Urinary bladder (tissue), 4 donors: ENCODE data around the gene KCNN4. TPM values are rescaled to one million over a fixed set of nuclear protein-coding genes. Genes with fewer than 3 reads are reported as not detected.
"Not testable (repeated sequence)": the region's sequence is repeated elsewhere in the genome, so short reads cannot be mapped to it uniquely, and the experiment has no call there.

Experiments
- DNase-seq: peaks from one replicate; pipeline ENCODE4 v3.0.0-alpha.2; 2015; ENCODE audit errors: extremely low spot score
- H3K27ac ChIP-seq: one replicate; pipeline ENCODE4 v1.5.1; 2013; ENCODE audit warnings: low read depth, mild to moderate bottlenecking, moderate library complexity
- H3K36me3 ChIP-seq: one replicate; pipeline ENCODE4 v1.6.1; 2013; ENCODE audit warnings: mild to moderate bottlenecking, moderate library complexity; ENCODE audit not compliant: insufficient read depth
- H3K4me1 ChIP-seq: one replicate; pipeline ENCODE4 v1.6.1; 2013; ENCODE audit warnings: mild to moderate bottlenecking, moderate library complexity; ENCODE audit not compliant: insufficient read depth
- H3K4me3 ChIP-seq: one replicate; pipeline ENCODE4 v1.5.1; 2013; ENCODE audit warnings: low read depth, low read length
- WGBS: extraction: QIAGEN DNeasy Blood & Tissue Kit; methylation state at CpG from one replicate; pipeline ENCODE4 v1.1.7; 2013; 5-methylcytosine and 5-hydroxymethylcytosine counted together
- polyA plus RNA-seq: library from polyadenylated mRNA; stranded (reverse); fragments of 200-250 nt; gene quantifications from one replicate; pipeline ENCODE4 v1.2.3, GENCODE V29; 2013
- total RNA-seq: library from RNA; depleted of rRNA; stranded (reverse); fragments of >200 nt; gene quantifications from one replicate; pipeline ENCODE4 v1.2.3, GENCODE V29; 2014
- donor health status: healthy with polysubstance abuse.
- donor health status: healthy.

Gene KCNN4
- total and polyA plus RNA-seq, 2 donors: 4.3 to 14.3 TPM

DNA sequence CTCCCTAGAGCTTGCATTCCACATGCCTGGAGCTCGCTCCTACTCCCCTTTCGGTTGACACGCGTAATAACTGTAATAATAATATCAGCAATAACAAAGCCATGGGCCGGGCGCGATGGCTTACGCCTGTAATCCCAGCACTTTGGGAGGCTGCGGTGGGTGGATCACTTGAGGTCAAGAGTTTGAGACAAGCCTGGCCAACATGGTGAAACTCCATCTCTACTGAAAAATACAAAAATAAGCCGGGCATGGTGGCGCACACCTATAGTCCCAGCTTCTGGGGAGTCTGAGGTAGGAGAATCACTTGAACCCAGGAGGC, 5.9 kb downstream of the KCNN4 start:
- H3K4me3 ChIP-seq, DNase-seq, H3K27ac ChIP-seq, H3K4me1 ChIP-seq, H3K36me3 ChIP-seq: not testable (repeated sequence)
- 47% methylated on average over 11 of the region's 11 CpGs for WGBS

DNA sequence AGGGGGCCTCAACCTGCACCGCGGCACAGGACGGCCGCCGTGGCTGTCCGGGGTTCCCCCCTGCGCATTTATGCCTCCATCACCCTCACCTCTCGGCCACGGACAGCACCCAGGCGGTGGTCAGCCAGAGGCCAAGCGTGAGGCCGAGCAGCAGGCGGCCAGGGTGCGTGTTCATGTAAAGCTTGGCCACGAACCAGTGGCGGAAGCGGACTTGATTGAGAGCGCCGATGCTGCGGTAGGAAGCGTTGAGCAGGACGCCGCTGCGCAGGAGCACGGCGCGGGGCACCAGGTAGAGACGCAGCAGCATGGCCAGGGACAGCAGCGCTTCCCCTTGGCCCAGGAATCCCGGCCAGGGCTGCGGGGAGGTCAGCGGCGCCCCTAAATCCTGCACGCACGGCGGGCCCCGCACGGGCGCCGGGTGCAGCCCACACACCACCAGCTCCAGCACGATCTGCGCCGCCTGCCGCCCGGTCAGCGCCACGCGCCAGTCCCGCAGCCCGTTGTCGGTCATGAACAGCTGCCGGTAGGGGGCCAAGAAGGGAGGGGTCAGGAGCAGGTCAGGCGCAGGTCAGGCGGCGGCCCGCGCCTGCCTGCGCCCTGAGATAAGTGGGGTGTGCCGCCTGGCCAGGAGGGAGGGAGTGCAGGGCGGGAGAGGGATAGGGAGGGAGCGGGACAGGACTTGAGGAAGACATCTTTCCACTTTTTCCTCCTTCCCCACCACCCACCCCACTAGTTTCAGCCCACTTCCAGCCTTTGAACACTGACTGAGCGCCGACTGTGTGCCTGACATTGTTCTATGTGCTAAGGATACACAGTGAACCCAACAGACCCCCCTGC, 6.5 kb downstream of the KCNN4 start:
- Histone ChIP-seq H3K4me1 (no peaks in the 10 kb centered on the region), H3K36me3 (no peaks in the 10 kb centered on the region), H3K27ac (no peak overlapping the region), H3K4me3 (no peak overlapping the region)
- 16% methylated on average over 63 of the region's 63 CpGs for WGBS
- DNase-seq: no peak

DNA sequence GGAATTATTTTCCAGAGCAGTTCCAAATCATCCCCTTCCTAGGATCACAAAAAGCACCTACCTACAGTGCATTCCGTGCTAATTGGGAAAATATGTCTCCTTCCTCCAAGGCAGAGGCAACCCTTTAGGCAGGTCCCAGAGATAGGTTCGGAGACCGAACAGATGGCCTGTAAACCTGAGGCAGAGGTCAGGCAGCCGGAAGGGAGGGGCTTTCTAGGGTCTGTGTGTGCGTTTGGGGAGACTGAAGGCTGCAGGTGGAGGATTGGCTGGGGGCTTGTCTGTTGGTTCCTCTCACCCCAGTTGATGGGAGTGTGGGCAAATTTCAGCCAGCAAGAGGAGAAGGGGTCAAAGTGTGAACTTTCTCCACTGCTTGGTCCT, 7.1 kb downstream of the KCNN4 start:
- no peaks in the 10 kb centered on the region for H3K4me1 ChIP-seq
- H3K36me3 ChIP-seq: no peaks in the 10 kb centered on the region
- WGBS: 43% methylated on average over 5 of the region's 5 CpGs
- no peak overlapping the region for H3K27ac ChIP-seq
- H3K4me3 ChIP-seq: no peak overlapping the region
- DNase-seq: no peak

DNA sequence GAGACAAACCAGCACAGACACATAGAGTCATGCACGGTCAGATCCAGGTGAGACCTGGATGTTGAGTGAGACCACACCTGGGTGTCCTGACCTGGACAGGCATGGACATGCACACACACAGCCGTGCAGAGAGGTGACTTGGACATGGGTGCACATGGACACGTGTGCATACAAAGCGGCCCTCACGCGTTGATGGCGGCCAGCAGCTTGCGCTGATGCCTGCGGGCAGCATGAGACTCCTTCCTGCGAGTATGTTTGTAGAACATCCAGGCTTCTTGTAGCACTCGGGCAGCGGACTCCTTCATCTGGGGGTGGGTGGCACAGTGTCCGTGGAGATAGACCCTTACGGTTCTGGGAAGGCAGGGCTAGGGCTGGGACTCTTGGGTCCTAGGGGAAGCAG, 11.5 kb downstream of the KCNN4 start:
- no peak overlapping the region for H3K4me3 ChIP-seq
- 91% methylated on average over 14 of the region's 14 CpGs for WGBS

DNA sequence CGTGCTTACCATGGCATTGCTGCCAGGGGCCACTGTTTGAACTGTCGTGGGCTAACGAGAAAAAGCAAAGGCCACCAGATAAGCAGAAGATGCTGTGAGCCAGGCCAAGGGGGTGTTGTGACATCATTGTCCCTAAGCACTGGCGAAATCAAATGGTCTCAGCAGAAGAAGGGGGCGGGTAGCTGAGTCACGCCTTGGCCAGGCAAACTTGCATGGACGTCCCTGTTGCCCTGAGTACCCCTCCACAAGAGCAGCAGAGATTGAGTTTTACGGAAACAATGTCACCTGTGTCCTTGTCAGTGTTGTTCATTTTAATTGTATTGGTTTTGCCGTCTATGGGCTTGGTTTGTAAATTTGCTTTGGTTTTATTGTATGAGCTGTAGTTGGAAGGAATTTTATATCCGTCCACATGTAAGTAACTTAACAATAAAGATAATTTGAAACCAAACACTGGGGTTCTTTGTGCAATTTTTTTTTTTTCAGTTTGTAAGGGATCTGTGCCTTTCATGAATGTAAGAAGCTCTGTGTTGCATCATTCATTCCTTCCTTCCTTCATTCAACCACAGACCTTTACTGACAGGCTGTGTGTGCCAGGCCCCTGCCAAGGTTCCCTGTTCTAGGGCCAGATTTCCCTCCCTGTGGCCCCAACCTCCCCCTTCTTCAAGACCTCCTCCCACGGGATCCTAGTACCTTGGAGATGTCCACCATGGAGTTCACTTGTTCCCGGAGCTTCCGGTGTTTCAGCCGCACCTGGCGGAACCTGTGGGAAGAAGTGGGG, 12.3 kb downstream of the KCNN4 start:
- no peaks in the 10 kb centered on the region for H3K36me3 ChIP-seq
- H3K4me3 ChIP-seq: no peak overlapping the region
- no peak for DNase-seq
- WGBS: 73% methylated on average over 15 of the region's 15 CpGs
- no peak overlapping the region for H3K27ac ChIP-seq
- no peaks in the 10 kb centered on the region for H3K4me1 ChIP-seq

More for the DNA sequence above, 11.5 kb downstream of the KCNN4 start:
- Histone ChIP-seq H3K27ac (no peak overlapping the region), H3K4me1 (no peaks in the 10 kb centered on the region), H3K36me3 (no peaks in the 10 kb centered on the region)
- DNase-seq: no peak

DNA sequence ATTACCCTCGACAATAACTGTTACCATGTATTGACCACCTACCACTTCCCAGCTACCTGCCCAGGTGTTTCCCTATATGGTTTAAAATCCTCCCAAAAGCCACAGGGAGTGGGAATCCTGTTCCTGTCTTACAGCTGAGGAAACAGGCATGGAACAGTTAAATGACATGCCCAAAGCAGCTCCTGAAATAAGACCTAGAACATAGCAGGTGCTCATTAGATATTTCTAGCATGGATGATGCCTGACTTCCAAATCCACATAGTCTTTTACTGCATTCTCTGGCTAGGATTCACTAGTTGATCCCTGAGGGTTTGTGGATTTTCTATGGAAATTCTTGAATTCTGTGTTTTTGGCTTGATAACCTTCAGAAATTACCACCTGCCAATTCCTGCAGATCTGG, 13.0 kb downstream of the KCNN4 start:
- H3K27ac ChIP-seq: no peak overlapping the region
- H3K4me1 ChIP-seq: no peaks in the 10 kb centered on the region
- H3K4me3 ChIP-seq: no peak overlapping the region
- 66% methylated on average over 1 of the region's 1 CpG for WGBS
- no peaks in the 10 kb centered on the region for H3K36me3 ChIP-seq
- no peak for DNase-seq

DNA sequence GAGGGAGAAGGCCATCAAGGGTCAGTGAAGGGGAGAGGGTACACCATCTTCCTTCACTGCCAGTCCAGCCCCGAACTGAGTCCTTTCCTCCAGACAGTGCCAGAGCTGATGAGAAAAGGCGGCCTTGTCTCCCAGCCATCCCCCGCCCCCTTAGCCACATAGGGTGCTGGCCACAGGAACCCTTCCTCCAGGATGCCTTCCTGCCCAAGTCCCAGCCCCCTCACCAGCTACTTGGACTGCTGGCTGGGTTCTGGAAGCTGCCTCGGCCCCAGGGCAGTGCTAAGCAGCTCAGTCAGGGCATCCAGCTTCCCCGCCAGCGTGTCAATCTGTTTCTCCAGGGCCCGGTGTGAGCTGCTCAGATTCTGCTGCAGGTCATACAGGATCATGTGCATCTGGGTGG, 13.5 kb downstream of the KCNN4 start:
- Histone ChIP-seq H3K27ac (no peak overlapping the region), H3K36me3 (no peaks in the 10 kb centered on the region), H3K4me3 (no peak overlapping the region), H3K4me1 (no peaks in the 10 kb centered on the region)
- WGBS: 76% methylated on average over 7 of the region's 7 CpGs
- DNase-seq: no peak

DNA sequence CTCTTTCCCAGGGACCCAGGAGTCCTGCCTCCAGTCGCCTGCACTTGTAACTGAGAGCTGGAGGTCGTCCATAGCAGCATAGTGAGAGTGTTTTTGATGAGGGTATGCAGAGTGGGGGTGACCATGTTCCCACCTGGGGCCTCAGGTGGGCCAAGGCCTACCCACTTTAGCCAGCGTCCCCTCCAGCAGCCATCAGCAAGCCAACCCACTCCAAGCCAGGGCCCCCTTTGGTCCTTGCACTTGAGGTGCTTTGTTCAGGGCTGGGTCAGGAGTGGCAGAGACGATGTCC, 14.1 kb downstream of the KCNN4 start:
- 65% methylated on average over 4 of the region's 4 CpGs for WGBS
- DNase-seq: no peak
- Histone ChIP-seq H3K36me3 (no peaks in the 10 kb centered on the region), H3K4me3 (no peak overlapping the region), H3K4me1 (no peaks in the 10 kb centered on the region), H3K27ac (no peak overlapping the region)

DNA sequence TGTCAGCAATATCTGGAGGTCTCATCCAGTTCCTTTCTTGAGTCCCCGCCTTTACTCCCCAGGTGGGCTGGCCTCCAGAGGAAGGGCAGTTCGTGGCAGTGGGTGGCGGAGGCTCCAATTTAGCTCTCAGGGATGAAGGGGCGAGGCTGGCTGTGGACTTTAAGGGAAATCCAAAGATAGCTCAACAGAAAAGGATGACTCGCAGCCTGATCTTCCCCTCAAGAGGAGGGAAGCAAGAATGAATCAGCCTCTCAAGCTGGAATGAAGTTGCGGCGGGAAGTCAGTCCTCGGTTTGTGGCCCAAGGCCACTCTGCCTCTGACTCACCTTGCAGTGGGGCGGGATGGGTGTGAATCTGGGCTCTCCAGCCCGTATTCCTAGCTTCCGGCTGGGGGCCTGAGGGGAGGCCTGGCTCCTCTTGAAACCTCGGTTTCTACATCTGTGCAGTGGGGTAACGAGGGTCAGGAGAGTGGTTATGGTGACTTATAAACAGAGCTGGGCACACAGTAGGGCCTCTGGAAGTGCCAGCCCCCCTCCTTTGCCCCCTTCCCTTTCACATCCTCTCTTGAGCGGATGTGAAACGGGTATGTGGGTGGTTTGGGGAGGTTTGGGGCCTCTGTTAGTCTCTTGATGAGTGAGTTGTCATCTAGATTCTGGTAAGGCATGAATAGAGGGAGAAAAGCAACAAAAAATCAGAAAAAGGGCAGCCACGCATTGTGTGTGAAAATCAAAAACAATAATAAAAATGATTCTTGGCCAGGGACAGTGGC, 15.5 kb downstream of the KCNN4 start:
- 50% methylated on average over 16 of the region's 16 CpGs for WGBS
- peak overlapping the region; percentile 31 for H3K27ac ChIP-seq
- H3K36me3 ChIP-seq: no peaks in the 10 kb centered on the region

DNA sequence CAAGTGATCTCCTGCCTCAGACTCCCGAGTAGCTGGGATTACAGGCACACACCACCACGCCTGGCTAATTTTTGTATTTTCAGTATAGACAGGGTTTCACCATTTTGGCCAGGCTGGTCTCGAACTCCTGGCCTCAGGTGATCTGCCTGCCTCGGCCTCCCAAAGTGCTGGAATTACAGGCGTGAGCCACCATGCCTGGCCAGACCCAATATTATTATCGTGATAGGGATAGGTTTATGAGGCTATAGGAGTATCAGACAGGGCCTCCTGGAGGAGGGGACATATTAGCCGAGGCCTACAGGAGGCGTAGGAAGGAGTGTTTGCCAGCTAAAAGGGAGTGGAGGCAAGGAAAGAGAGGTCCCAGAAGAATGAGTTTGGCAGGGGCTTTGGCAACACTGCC, 16.1 kb downstream of the KCNN4 start:
- H3K4me1 ChIP-seq, DNase-seq, H3K36me3 ChIP-seq, H3K27ac ChIP-seq, H3K4me3 ChIP-seq: not testable (repeated sequence)
- WGBS: 80% methylated on average over 8 of the region's 8 CpGs

More for the DNA sequence above, 15.5 kb downstream of the KCNN4 start:
- Histone ChIP-seq H3K4me3 (no peak overlapping the region), H3K4me1 (no peaks in the 10 kb centered on the region)
- no peak for DNase-seq

DNA sequence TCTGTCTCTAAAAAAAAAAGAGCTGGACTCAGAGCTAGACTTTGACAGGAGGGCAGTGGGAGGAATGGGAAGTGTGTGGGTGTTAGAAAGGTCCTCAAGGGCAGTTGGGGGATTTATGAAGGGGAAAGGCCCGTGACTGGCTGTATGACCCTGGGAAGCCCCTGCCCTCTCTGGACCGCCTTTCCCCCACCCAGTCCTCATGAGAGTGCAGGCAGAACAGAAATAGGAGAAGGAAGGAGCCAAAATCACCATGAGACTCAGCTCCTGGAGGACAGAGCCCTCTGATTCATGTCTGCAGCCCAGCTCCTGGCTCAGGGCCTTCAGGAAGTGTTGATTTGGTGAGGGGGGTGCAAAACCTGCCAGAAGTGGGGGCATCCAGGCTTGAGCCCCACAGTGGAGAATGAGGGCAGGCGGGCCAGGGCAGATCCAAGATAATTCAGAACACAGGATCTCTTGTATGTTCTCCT, 17.3 kb downstream of the KCNN4 start:
- Histone ChIP-seq H3K4me1 (no peaks in the 10 kb centered on the region), H3K27ac (no peak overlapping the region), H3K36me3 (no peaks in the 10 kb centered on the region), H3K4me3 (no peak overlapping the region)
- DNase-seq: no peak
- 50% methylated on average over 3 of the region's 3 CpGs for WGBS

DNA sequence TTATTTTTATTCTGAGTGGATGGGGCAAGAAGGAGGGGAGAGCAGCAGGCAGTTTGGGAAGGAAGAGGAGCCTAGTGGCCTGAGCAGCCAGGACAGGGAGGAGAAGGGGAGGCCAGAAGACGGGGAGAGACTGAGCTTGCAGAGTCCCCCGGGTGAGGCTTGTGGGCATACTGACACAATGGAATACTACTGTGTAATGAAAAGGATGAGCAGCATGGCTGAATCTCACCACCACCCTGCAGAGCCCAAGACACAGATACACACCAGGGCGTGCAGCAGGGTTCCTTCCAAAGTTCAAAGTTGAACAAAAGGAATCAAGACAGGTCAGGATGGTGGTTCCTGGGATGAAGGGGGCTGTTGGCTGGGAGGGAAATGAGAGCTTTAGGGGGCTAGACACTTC, 18.0 kb downstream of the KCNN4 start:
- DNase-seq: no peak
- no peaks in the 10 kb centered on the region for H3K4me1 ChIP-seq
- H3K4me3 ChIP-seq: no peak overlapping the region
- H3K27ac ChIP-seq: no peak overlapping the region
- WGBS: 84% methylated on average over 3 of the region's 3 CpGs
- H3K36me3 ChIP-seq: no peaks in the 10 kb centered on the region

DNA sequence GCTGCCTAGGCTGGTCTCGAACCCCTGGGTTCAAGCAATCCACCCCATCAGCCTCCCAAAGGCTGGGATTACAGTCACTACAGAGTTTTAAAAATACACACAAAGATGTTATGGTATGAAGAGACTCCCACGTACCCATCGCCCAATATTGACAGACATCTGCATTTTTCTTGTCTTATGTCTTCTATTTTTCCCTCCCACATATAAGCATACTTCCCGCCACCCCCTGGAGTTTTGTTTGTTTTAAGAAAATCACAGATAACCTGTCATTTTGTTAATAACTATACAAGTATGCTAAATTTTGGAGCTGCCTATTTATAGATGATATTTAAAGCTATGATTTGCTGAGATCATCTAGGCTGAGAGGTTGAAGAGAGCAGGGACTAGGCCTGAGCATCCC, 19.8 kb downstream of the KCNN4 start:
- Histone ChIP-seq H3K36me3 (no peaks in the 10 kb centered on the region), H3K4me3 (no peak overlapping the region), H3K27ac (no peak overlapping the region), H3K4me1 (no peaks in the 10 kb centered on the region)
- no peak for DNase-seq
- WGBS: 91% methylated on average over 4 of the region's 4 CpGs

DNA sequence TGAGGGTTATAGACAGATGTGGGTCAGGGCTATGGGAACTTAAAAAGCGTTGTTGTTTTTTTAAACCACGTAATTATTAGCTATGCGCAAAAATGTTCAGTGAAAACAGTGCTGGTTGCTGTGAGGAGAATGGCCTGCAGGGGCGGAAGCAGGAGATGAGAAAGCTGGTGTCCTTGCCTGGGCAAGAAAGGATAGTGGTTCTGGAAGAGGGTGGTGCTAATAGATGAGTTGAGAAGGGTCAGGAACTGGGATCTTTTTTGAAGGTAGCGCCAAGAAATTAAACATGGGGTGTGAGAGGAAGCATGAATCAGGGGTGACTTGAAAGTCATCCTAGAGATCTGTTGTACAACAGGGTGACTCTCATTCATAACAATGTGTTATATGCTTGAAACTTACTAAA, 21.3 kb downstream of the KCNN4 start:
- no peaks in the 10 kb centered on the region for H3K4me1 ChIP-seq
- DNase-seq: no peak
- 62% methylated on average over 5 of the region's 5 CpGs for WGBS

More for the DNA sequence above, 21.3 kb downstream of the KCNN4 start:
- no peak overlapping the region for H3K4me3 ChIP-seq
- H3K36me3 ChIP-seq: no peaks in the 10 kb centered on the region
- H3K27ac ChIP-seq: no peak overlapping the region
